SK-N-SH (cell line): ENCODE data around the gene EIF4G2. TPM values are rescaled to one million over a fixed set of nuclear protein-coding genes. Genes with fewer than 3 reads are reported as not detected.

Experiments used
- CTCF ChIA-PET: fragments of 300-600, 350-600 bp; formaldehyde crosslinking; extraction: SDS; loops from one replicate; lab custom pipeline; 2021; lab: Yijun Ruan, JAX
- POLR2A ChIA-PET: fragments of 350-600 bp; sonication (Branson Sonifier 250); formaldehyde crosslinking; extraction: SDS; loops from one replicate; lab custom pipeline; 2020; ENCODE audit warnings: antibody characterized with exemption, inconsistent platforms; lab: Yijun Ruan, JAX
- DNase-seq: peaks from one replicate; pipeline ENCODE4 v3.0.0; 2012
- H2AFZ ChIP-seq: fragments of 200-600 bp; sonication (generic); 2 replicates; pipeline ENCODE4 v1.8.1; 2016; ENCODE audit warnings: antibody characterized with exemption, mild to moderate bottlenecking, low read depth
- H3F3A ChIP-seq: fragments of 200-600 bp; sonication (generic); replicated peaks from 2 replicates; pipeline ENCODE3; 2016; ENCODE audit warnings: antibody characterized with exemption, mild to moderate bottlenecking; ENCODE audit not compliant: insufficient read depth
- H3K27ac ChIP-seq, 2 experiments: fragments of 200-500 bp in 1 of 2; fragments of 200-600 bp in 1 of 2; sonication (Bioruptor generic) in 1 of 2; sonication (generic), shearing (Covaris generic) in 1 of 2; 2 replicates each; pipeline versions ENCODE4 v1.5.1 to v1.6.1; 2014 to 2016; ENCODE audit warnings: low read depth in 2 of 2, inconsistent platforms in 1 of 2, low read length in 1 of 2, mild to moderate bottlenecking in 1 of 2, mixed read lengths in 1 of 2
- H3K27me3 ChIP-seq: fragments of 200-600 bp; sonication (generic), shearing (Covaris generic); 2 replicates; pipeline ENCODE4 v1.6.1; 2016; ENCODE audit warnings: mixed run types; ENCODE audit not compliant: insufficient read depth
- H3K36me3 ChIP-seq, 2 experiments: fragments of 200-500 bp in 1 of 2; fragments of 200-600 bp in 1 of 2; sonication (Bioruptor generic) in 1 of 2; sonication (generic) in 1 of 2; replicated peaks in 1 of 2; 2 replicates each; pipeline versions ENCODE3 to v1.5.1; 2014 to 2016; ENCODE audit warnings: low read length in 1 of 2, mild to moderate bottlenecking in 1 of 2; ENCODE audit not compliant: insufficient read depth in 2 of 2, control insufficient read depth in 1 of 2
- H3K4me1 ChIP-seq, 2 experiments: fragments of 200-500 bp in 1 of 2; fragments of 200-600 bp in 1 of 2; sonication (Bioruptor generic) in 1 of 2; sonication (generic), shearing (Covaris generic) in 1 of 2; 2 replicates each; pipeline versions ENCODE4 v1.5.1 to v1.6.1; 2014 to 2016; ENCODE audit warnings: low read depth in 1 of 2, low read length in 1 of 2, mixed run types in 1 of 2; ENCODE audit not compliant: insufficient read depth in 2 of 2, control insufficient read depth in 1 of 2
- H3K4me2 ChIP-seq: fragments of 200-600 bp; sonication (generic), shearing (Covaris generic); 2 replicates; pipeline ENCODE4 v1.6.1; 2017; ENCODE audit warnings: mixed run types
- H3K4me3 ChIP-seq, 2 experiments: fragments of 200-500 bp in 1 of 2; fragments of 200-600 bp in 1 of 2; sonication (Bioruptor generic) in 1 of 2; sonication (generic), shearing (Covaris generic) in 1 of 2; 2 replicates each; pipeline versions ENCODE4 v1.5.1 to v1.8.1; 2014 to 2016; ENCODE audit warnings: low read depth in 2 of 2, inconsistent platforms in 1 of 2, low read length in 1 of 2, mild to moderate bottlenecking in 1 of 2, mixed read lengths in 1 of 2, moderate library complexity in 1 of 2
- H3K79me2 ChIP-seq: fragments of 200-600 bp; sonication (generic); 2 replicates; pipeline ENCODE4 v1.8.1; 2017; ENCODE audit warnings: mild to moderate bottlenecking; ENCODE audit not compliant: insufficient read depth
- H3K9ac ChIP-seq: fragments of 200-600 bp; sonication (generic); 2 replicates; pipeline ENCODE4 v1.6.1; 2017; ENCODE audit warnings: mixed run types
- H3K9me2 ChIP-seq: fragments of 200-600 bp; sonication (generic); 2 replicates; pipeline ENCODE4 v1.6.1; 2017; ENCODE audit warnings: mixed run types
- H3K9me3 ChIP-seq: fragments of 200-600 bp; sonication (generic); 2 replicates; pipeline ENCODE4 v1.6.1; 2017; ENCODE audit warnings: mixed run types, mild to moderate bottlenecking, moderate library complexity
- H4K20me1 ChIP-seq: fragments of 200-600 bp; sonication (generic); 2 replicates; pipeline ENCODE4 v1.6.1; 2017; ENCODE audit warnings: mild to moderate bottlenecking, mixed run types; ENCODE audit not compliant: insufficient read depth
- CHD2 ChIP-seq: fragments of 150-350 bp; IDR thresholded peaks from 2 replicates; pipeline ENCODE4 v1.6.1; 2018; ENCODE audit warnings: low read length; ENCODE audit not compliant: partially characterized antibody
- CTCF ChIP-seq: fragments of 200-600 bp; sonication (generic); IDR thresholded peaks from 2 replicates; pipeline ENCODE4 v1.6.1; 2017; ENCODE audit warnings: antibody characterized with exemption, mild to moderate bottlenecking, moderate library complexity
- FOXJ3 ChIP-seq: sonication (generic); formaldehyde crosslinking; IDR thresholded peaks from 2 replicates; pipeline ENCODE4 v1.5.1; 2020; ENCODE audit warnings: mild to moderate bottlenecking, missing genetic modification reagents
- NRF1 ChIP-seq: IDR thresholded peaks from 2 replicates; pipeline ENCODE4 v1.6.1; 2012; ENCODE audit warnings: low read depth, mild to moderate bottlenecking, low read length
- PBX3 ChIP-seq: IDR thresholded peaks from 2 replicates; pipeline ENCODE4; 2012
- REST ChIP-seq: IDR thresholded peaks from 2 replicates; pipeline ENCODE4 v1.6.1; 2012; ENCODE audit warnings: mild to moderate bottlenecking, low read depth, low read length, moderate library complexity
- RFX5 ChIP-seq: IDR thresholded peaks from 2 replicates; pipeline ENCODE4 v1.6.1; 2012; ENCODE audit warnings: mild to moderate bottlenecking, improper control_type of control experiment, low read length
- USF2 ChIP-seq: fragments of 150-350 bp; IDR thresholded peaks from 2 replicates; pipeline ENCODE4 v1.6.1; 2017; ENCODE audit warnings: antibody characterized with exemption, low read length, low read depth, borderline replicate concordance
- WGBS: methylation state at CpG from one replicate; pipeline ENCODE4 v1.1.6; 2017; ENCODE audit warnings: low lambda C conversion rate; 5-methylcytosine and 5-hydroxymethylcytosine counted together
- polyA plus RNA-seq, 3 experiments: library from polyadenylated mRNA; depleted of rRNA; stranded (reverse); fragments of >200 nt; gene quantifications; 2 replicates each; pipeline ENCODE4 v1.2.3, GENCODE V29; 2012

The EIF4G2 gene
- polyA plus RNA-seq, 1 of the 3 experiments (the other 2 are of a cell fraction), result 298 TPM

- no peak overlapping the region; a peak in 1 of 4 replicates for H3K27ac ChIP-seq
- TF ChIP-seq FOXJ3 (no peak), RFX5 (no peak), CTCF (no peak), USF2 (no peak), CHD2 (no peak), NRF1 (no peak), PBX3 (no peak), REST (no peak)
- TF ChIP-seq, all 33 proteins: peak for 0
- Histone ChIP-seq H3K4me1 (no peaks in the 10 kb centered on the region; a peak in 2 of 4 replicates), H3K9ac (no peak overlapping the region), H3K4me3 (no peak overlapping the region), H3K4me2 (no peak overlapping the region), H4K20me1 (no peaks in the 10 kb centered on the region), H3K9me3 (no peaks in the 10 kb centered on the region), H3F3A (peaks cover 2% of the 10 kb centered on the region), H3K9me2 (no peaks in the 10 kb centered on the region), H3K79me2 (no peaks in the 10 kb centered on the region), H3K36me3 (peaks cover 68 to 69% of the 10 kb centered on the region in 2 experiments), H3K27me3 (no peaks in the 10 kb centered on the region), H2AFZ (no peak overlapping the region)
- ChIA-PET CTCF (interaction anchor here (2.7 kb wide), 1 partner anchor 30 kb away, joined by 8 read pairs; no protein-coding TSS in a partner anchor), POLR2A (no interaction called here)
- 99% methylated on average over 4 of the region's 4 CpGs for WGBS
- no peak for DNase-seq
Measured at GRCh38 chr11:10762913-10763421, 45.8 kb downstream of the EIF4G2 start.
